DND-41 (cell line): ENCODE measurements around the gene RASAL2.

ENCODE experiments used
- CTCF ChIP-seq: IDR thresholded peaks from 2 replicates; pipeline ENCODE4 v1.5.1; 2012; ENCODE audit warnings: borderline replicate concordance, low read length, moderate library complexity, mild to moderate bottlenecking; ENCODE audit not compliant: poor library complexity, severe bottlenecking; ENCODE audit errors: extremely low read depth
- EZH2 ChIP-seq: IDR thresholded peaks from 3 replicates; pipeline ENCODE4 v1.6.1; 2012; ENCODE audit warnings: borderline replicate concordance, low read depth, mild to moderate bottlenecking, moderate library complexity, low read length, inconsistent platforms; ENCODE audit not compliant: severe bottlenecking

GRCh38 chr1:178254433-178254832 is 160.5 kb downstream of the RASAL2 start:
- TF ChIP-seq CTCF (no peak), EZH2 (no peak)
